ENCODE data around the gene MYEOV. TPM values are rescaled to one million over a fixed set of nuclear protein-coding genes. Genes with fewer than 3 reads are reported as not detected.

MYEOV gene
- total RNA-seq, 1 experiment from 2014 or later = 0.22 TPM

- Histone ChIP-seq H2BK12ac (ENCODE audit: insufficient read length, low read depth, low read length) (no peak overlapping the region), H3K9ac (ENCODE audit: extremely low read depth, insufficient read length, low read length) (no peak overlapping the region), H3K56ac (ENCODE audit: insufficient read length, low read depth, low read length) (no peak overlapping the region), H4K91ac (ENCODE audit: insufficient read length, low read depth, low read length) (no peak overlapping the region), H3K23ac (ENCODE audit: insufficient read length, low read depth, low read length) (no peak overlapping the region), H3K27ac (ENCODE audit: insufficient read length, low read depth, low read length) (no peak overlapping the region), H3K27me3 (ENCODE audit: insufficient read depth, low read length) (no peaks in the 10 kb centered on the region), H3K18ac (ENCODE audit: insufficient read length, low read depth, low read length) (no peak overlapping the region), H3K79me1 (ENCODE audit: insufficient read depth, low read depth, low read length, poor library complexity, severe bottlenecking) (no peaks in the 10 kb centered on the region), H3K14ac (ENCODE audit: insufficient read depth, low read length) (no peak overlapping the region; the same call in 1 of the 2 replicates), H3K4ac (ENCODE audit: low read depth, low read length) (no peak overlapping the region), H3K9me3 (ENCODE audit: control insufficient read depth, low read depth, low read length) (no peaks in the 10 kb centered on the region), H2BK120ac (ENCODE audit: low read depth, low read length, poor library complexity, severe bottlenecking) (no peak overlapping the region), H4K20me1 (ENCODE audit: control insufficient read depth, insufficient read depth, insufficient read length) (no peaks in the 10 kb centered on the region), H2BK20ac (ENCODE audit: low read depth, low read length, poor library complexity, severe bottlenecking) (no peak overlapping the region), H4K5ac (ENCODE audit: insufficient read length, low read depth, low read length) (no peak overlapping the region), H2AK5ac (ENCODE audit: insufficient read length, low read length) (no peak overlapping the region), H2BK15ac (ENCODE audit: low read depth, low read length) (no peak overlapping the region), H3K4me1 (ENCODE audit: insufficient read depth, low read length) (peaks cover 3% of the 10 kb centered on the region; the same call in 1 of the 2 replicates), H3K4me2 (ENCODE audit: insufficient read depth, insufficient read length, low read length) (no peak overlapping the region), H4K8ac (replicated peaks; ENCODE audit: insufficient read length, low read depth, low read length) (no peak overlapping the region), H3K79me2 (ENCODE audit: insufficient read depth, low read length) (no peaks in the 10 kb centered on the region), H3T11ph (ENCODE audit: low read length) (no peak overlapping the region), H2AFZ (ENCODE audit: low read length) (no peak overlapping the region), H2BK5ac (ENCODE audit: insufficient read length, low read length) (no peak overlapping the region), H3K23me2 (ENCODE audit: insufficient read length, low read depth, low read length, poor library complexity, severe bottlenecking) (no peaks in the 10 kb centered on the region)
- TF ChIP-seq, protein P1, sequence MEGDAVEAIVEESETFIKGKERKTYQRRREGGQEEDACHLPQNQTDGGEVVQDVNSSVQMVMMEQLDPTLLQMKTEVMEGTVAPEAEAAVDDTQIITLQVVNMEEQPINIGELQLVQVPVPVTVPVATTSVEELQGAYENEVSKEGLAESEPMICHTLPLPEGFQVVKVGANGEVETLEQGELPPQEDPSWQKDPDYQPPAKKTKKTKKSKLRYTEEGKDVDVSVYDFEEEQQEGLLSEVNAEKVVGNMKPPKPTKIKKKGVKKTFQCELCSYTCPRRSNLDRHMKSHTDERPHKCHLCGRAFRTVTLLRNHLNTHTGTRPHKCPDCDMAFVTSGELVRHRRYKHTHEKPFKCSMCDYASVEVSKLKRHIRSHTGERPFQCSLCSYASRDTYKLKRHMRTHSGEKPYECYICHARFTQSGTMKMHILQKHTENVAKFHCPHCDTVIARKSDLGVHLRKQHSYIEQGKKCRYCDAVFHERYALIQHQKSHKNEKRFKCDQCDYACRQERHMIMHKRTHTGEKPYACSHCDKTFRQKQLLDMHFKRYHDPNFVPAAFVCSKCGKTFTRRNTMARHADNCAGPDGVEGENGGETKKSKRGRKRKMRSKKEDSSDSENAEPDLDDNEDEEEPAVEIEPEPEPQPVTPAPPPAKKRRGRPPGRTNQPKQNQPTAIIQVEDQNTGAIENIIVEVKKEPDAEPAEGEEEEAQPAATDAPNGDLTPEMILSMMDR (conservative IDR thresholded peaks at IDR 0.05) = no peak
- no CpG with 5 or more reads among the region's 8 CpGs for WGBS (ENCODE audit: extremely low coverage, insufficient read length, low lambda C conversion rate)
- Mint-ChIP-seq H3K9me3 (no peaks in the 10 kb centered on the region), H3K4me3 (no peak overlapping the region), H3K27me3 (ENCODE audit: low read depth) (peaks cover 2% of the 10 kb centered on the region; the same call in 1 of the 2 replicates), H3K4me1 (peaks cover 17 to 19% of the 10 kb centered on the region in 2 experiments), H3K27ac (no peak overlapping the region; a peak in 1 of 7 replicates), H3K36me3 (ENCODE audit: insufficient read depth in 1 of 3, low read depth in 3 of 3) (no peaks in the 10 kb centered on the region; a peak in 1 of 7 replicates)
- no peak for DNase-seq
Observed at GRCh38 chr11:69294571-69295078, 670 bp downstream of the MYEOV start.

Data from H9 (cell line).